NB4 (cell line): ENCODE measurements around the gene VPS54.

ENCODE experiments used
- CTCF ChIP-seq: IDR thresholded peaks from one replicate; pipeline ENCODE4 v1.5.1; 2012; ENCODE audit warnings: low read depth, low read length
- MAX ChIP-seq: IDR thresholded peaks from 2 replicates; pipeline ENCODE4 v1.6.1; 2011; ENCODE audit warnings: low read depth, low read length
- POLR2A ChIP-seq: IDR thresholded peaks from 2 replicates; pipeline ENCODE4 v1.6.1; 2011; ENCODE audit warnings: mild to moderate bottlenecking; ENCODE audit not compliant: insufficient read length; ENCODE audit errors: extremely low read depth

GRCh38 chr2:63846487-63846886, 172.7 kb downstream of the VPS54 start:
- TF ChIP-seq MAX (no peak), CTCF (no peak), POLR2A (no peak)
